ENCODE measurements around the gene GPR150. TPM values are rescaled to one million over a fixed set of nuclear protein-coding genes. Genes with fewer than 3 reads are reported as not detected.
A peak's percentile ranks its signal among the peaks of the same experiment; 100 is the strongest.

The GPR150 gene
- total and polyA plus RNA-seq, 2 of the 13 experiments (the other 11 are each of a cell fraction or from before 2014, with no cell fraction given), result 0.03 TPM; not detected in 1

DNA sequence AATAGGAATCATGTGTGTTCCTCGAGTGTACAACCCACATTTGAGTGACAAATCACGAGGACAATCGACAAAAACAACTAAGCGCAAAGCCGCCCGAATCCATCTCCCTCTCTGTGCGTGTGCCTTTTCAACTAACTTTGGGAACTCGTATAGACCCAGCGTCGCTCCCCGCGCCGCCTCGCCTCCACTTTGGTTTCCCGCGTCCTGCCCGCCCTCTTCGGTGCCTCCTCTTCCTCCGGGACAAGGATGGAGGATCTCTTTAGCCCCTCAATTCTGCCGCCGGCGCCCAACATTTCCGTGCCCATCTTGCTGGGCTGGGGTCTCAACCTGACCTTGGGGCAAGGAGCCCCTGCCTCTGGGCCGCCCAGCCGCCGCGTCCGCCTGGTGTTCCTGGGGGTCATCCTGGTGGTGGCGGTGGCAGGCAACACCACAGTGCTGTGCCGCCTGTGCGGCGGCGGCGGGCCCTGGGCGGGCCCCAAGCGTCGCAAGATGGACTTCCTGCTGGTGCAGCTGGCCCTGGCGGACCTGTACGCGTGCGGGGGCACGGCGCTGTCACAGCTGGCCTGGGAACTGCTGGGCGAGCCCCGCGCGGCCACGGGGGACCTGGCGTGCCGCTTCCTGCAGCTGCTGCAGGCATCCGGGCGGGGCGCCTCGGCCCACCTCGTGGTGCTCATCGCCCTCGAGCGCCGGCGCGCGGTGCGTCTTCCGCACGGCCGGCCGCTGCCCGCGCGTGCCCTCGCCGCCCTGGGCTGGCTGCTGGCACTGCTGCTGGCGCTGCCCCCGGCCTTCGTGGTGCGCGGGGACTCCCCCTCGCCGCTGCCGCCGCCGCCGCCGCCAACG is at the start of gene GPR150 (continued):
- TF ChIP-seq, protein P1, sequence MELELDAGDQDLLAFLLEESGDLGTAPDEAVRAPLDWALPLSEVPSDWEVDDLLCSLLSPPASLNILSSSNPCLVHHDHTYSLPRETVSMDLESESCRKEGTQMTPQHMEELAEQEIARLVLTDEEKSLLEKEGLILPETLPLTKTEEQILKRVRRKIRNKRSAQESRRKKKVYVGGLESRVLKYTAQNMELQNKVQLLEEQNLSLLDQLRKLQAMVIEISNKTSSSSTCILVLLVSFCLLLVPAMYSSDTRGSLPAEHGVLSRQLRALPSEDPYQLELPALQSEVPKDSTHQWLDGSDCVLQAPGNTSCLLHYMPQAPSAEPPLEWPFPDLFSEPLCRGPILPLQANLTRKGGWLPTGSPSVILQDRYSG (CRISPR knock-in tag; IDR thresholded peaks at IDR 0.05), result 0 out of 2 replicates have a peak, but pooled peaks have one; percentile 16
- TF ChIP-seq HNRNPUL1 (IDR thresholded peaks at IDR 0.05; ENCODE audit: low read depth, low read length), result no peak
- peak; percentile 33; the same call in 1 of the 2 replicates for TF ChIP-seq SP4 (CRISPR knock-in tag; IDR thresholded peaks at IDR 0.05)
- TF ChIP-seq, protein P2, sequence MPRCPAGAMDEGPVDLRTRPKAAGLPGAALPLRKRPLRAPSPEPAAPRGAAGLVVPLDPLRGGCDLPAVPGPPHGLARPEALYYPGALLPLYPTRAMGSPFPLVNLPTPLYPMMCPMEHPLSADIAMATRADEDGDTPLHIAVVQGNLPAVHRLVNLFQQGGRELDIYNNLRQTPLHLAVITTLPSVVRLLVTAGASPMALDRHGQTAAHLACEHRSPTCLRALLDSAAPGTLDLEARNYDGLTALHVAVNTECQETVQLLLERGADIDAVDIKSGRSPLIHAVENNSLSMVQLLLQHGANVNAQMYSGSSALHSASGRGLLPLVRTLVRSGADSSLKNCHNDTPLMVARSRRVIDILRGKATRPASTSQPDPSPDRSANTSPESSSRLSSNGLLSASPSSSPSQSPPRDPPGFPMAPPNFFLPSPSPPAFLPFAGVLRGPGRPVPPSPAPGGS (CRISPR knock-in tag; IDR thresholded peaks at IDR 0.05), result peak; percentile 35; the same call in 1 of the 2 replicates
- TF ChIP-seq REPIN1 (CRISPR knock-in tag; IDR thresholded peaks at IDR 0.05; ENCODE audit: borderline replicate concordance, low read depth), result 0 out of 2 replicates have a peak, but pooled peaks have one; percentile 3
- 0 out of 2 replicates have a peak, but pooled peaks have one; percentile 35 for TF ChIP-seq HES4 (CRISPR knock-in tag; IDR thresholded peaks at IDR 0.05; ENCODE audit: borderline replicate concordance)
- TF ChIP-seq, protein P3, sequence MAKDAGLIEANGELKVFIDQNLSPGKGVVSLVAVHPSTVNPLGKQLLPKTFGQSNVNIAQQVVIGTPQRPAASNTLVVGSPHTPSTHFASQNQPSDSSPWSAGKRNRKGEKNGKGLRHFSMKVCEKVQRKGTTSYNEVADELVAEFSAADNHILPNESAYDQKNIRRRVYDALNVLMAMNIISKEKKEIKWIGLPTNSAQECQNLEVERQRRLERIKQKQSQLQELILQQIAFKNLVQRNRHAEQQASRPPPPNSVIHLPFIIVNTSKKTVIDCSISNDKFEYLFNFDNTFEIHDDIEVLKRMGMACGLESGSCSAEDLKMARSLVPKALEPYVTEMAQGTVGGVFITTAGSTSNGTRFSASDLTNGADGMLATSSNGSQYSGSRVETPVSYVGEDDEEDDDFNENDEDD (CRISPR knock-in tag; IDR thresholded peaks at IDR 0.05; ENCODE audit: borderline replicate concordance), result peak; percentile 46; the same call in 1 of the 2 replicates
- peak; percentile 64; the same call in 1 of the 2 replicates for TF ChIP-seq ZNF768 (CRISPR knock-in tag; IDR thresholded peaks at IDR 0.05)
- 0 out of 2 replicates have a peak, but pooled peaks have one; percentile 69 for TF ChIP-seq ZNF468 (CRISPR knock-in tag; IDR thresholded peaks at IDR 0.05)
- TF ChIP-seq ZNF354B (CRISPR knock-in tag; IDR thresholded peaks at IDR 0.05), result no peak
- no peak for TF ChIP-seq ZFP36L2 (CRISPR knock-in tag; IDR thresholded peaks at IDR 0.05)
- TF ChIP-seq HNRNPK (IDR thresholded peaks at IDR 0.05; ENCODE audit: low read depth, low read length, poor library complexity, severe bottlenecking), result peak; percentile 26
- peak; percentile 21; the same call in 1 of the 2 replicates for TF ChIP-seq PHF8 (CRISPR knock-in tag; IDR thresholded peaks at IDR 0.05)
- TF ChIP-seq FOXA1 (IDR thresholded peaks at IDR 0.05), result no peak
- TF ChIP-seq FOXA1 (CRISPR knock-in tag; IDR thresholded peaks at IDR 0.05), result 0 out of 2 replicates have a peak, but pooled peaks have one; percentile 7
- TF ChIP-seq ZNF678 (CRISPR knock-in tag; IDR thresholded peaks at IDR 0.05), result peak; percentile 11; the same call in 1 of the 2 replicates
- TF ChIP-seq, protein P4, sequence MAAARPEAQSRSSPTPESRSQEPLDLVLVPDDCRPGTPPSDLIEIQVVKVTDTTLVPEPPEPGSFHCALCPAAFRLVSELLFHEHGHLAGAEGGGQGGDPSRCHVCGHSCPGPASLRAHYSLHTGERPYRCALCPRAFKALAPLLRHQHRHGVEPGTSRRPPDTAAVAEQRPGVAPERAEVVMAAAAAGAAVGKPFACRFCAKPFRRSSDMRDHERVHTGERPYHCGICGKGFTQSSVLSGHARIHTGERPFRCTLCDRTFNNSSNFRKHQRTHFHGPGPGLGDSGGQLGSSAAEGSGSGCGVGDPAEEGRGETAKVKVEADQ (CRISPR knock-in tag; IDR thresholded peaks at IDR 0.05; ENCODE audit: borderline replicate concordance), result peak; percentile 34; the same call in 1 of the 2 replicates
- no peak for TF ChIP-seq SNAI1 (CRISPR knock-in tag; IDR thresholded peaks at IDR 0.05; ENCODE audit: borderline replicate concordance)
- TF ChIP-seq, protein P5, sequence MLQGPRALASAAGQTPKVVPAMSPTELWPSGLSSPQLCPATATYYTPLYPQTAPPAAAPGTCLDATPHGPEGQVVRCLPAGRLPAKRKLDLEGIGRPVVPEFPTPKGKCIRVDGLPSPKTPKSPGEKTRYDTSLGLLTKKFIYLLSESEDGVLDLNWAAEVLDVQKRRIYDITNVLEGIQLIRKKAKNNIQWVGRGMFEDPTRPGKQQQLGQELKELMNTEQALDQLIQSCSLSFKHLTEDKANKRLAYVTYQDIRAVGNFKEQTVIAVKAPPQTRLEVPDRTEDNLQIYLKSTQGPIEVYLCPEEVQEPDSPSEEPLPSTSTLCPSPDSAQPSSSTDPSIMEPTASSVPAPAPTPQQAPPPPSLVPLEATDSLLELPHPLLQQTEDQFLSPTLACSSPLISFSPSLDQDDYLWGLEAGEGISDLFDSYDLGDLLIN (CRISPR knock-in tag; IDR thresholded peaks at IDR 0.05; ENCODE audit: borderline replicate concordance), result no peak
- TF ChIP-seq ZBTB38 (CRISPR knock-in tag; IDR thresholded peaks at IDR 0.05), result peak; percentile 46; the same call in 1 of the 2 replicates
- peak; percentile 67; the same call in 1 of the 2 replicates for TF ChIP-seq GABPB1 (CRISPR knock-in tag; IDR thresholded peaks at IDR 0.05)
- no peak for TF ChIP-seq RELA (CRISPR knock-in tag; IDR thresholded peaks at IDR 0.05)
